HepG2 (cell line): ENCODE measurements around the gene NXT1. TPM values are rescaled to one million over a fixed set of nuclear protein-coding genes. Genes with fewer than 3 reads are reported as not detected.

Experiments used
- BRD4 ChIP-seq: sonication (generic); formaldehyde crosslinking; IDR thresholded peaks from 2 replicates; pipeline ENCODE4 v1.4.0; 2020; ENCODE audit warnings: missing genetic modification reagents
- CENPX ChIP-seq: sonication (generic); formaldehyde crosslinking; IDR thresholded peaks from 2 replicates; pipeline ENCODE4 v1.9.0; 2021; ENCODE audit warnings: mild to moderate bottlenecking, missing genetic modification reagents, moderate library complexity
- HDAC6 ChIP-seq: fragments of 200-600 bp; sonication (generic); IDR thresholded peaks from 2 replicates; pipeline ENCODE4 v1.7.0; 2017; ENCODE audit warnings: mild to moderate bottlenecking, antibody characterized with exemption, low read length, low read depth
- YY1 ChIP-seq: IDR thresholded peaks from 2 replicates; pipeline ENCODE4 v1.6.1; 2011; ENCODE audit warnings: low read length, low read depth, moderate library complexity, mild to moderate bottlenecking; ENCODE audit not compliant: insufficient read depth, insufficient replicate concordance
- ZBTB7A ChIP-seq: sonication (generic); formaldehyde crosslinking; IDR thresholded peaks from 2 replicates; pipeline ENCODE4 v1.8.0; 2022; ENCODE audit warnings: mild to moderate bottlenecking, missing genetic modification reagents
- ZIK1 ChIP-seq: sonication (generic); formaldehyde crosslinking; IDR thresholded peaks from 2 replicates; pipeline ENCODE4 v1.5.0; 2020; ENCODE audit warnings: mild to moderate bottlenecking, low read depth, missing genetic modification reagents, borderline replicate concordance
- ZNF264 ChIP-seq: sonication (generic); formaldehyde crosslinking; IDR thresholded peaks from 2 replicates; pipeline ENCODE4 v1.4.0; 2020; ENCODE audit warnings: missing genetic modification reagents
- ZNF619 ChIP-seq: sonication (generic); formaldehyde crosslinking; IDR thresholded peaks from 2 replicates; pipeline ENCODE4 v1.4.0; 2020; ENCODE audit warnings: mild to moderate bottlenecking, missing genetic modification reagents
- ZNF839 ChIP-seq: sonication (generic); formaldehyde crosslinking; IDR thresholded peaks from 2 replicates; pipeline ENCODE4 v1.4.0; 2020; ENCODE audit warnings: missing genetic modification reagents, mild to moderate bottlenecking, borderline replicate concordance
- polyA plus RNA-seq, 8 experiments: library from polyadenylated mRNA; depleted of rRNA in 3 of 8; stranded (reverse) in 7 of 8; unstranded in 1 of 8; fragments of >200 nt; fragmentation: Illumina TruSeq in 4 of 8; extraction: Trizol in 4 of 8; gene quantifications; 2 replicates each; pipeline versions ENCODE4 v1.2.1 to v1.2.3, GENCODE V29; 2011 to 2016; ENCODE audit warnings: low read depth in 4 of 8, missing spikeins in 1 of 8, mixed read lengths in 1 of 8; ENCODE audit not compliant: insufficient read depth in 1 of 8
- total RNA-seq, 5 experiments: library from RNA; depleted of rRNA; stranded (reverse); fragments of >200 nt; fragmentation: Illumina TruSeq; extraction: Trizol; gene quantifications; 2 replicates each; pipeline ENCODE4 v1.2.3, GENCODE V29; 2016; ENCODE audit warnings: low read depth in 1 of 5
- TF ChIP-seq, protein P1 (sequence below), 2 experiments: fragments of 450-650 bp in 1 of 2; sonication (generic) in 1 of 2; formaldehyde crosslinking in 1 of 2; IDR thresholded peaks; 2 replicates each; pipeline versions ENCODE4 v1.6.1 to v1.8.0; 2016 to 2022; ENCODE audit warnings: antibody characterized with exemption in 1 of 2, mild to moderate bottlenecking in 1 of 2, missing genetic modification reagents in 1 of 2
- TF ChIP-seq, protein P2 (sequence below): sonication (generic); formaldehyde crosslinking; IDR thresholded peaks from 2 replicates; pipeline ENCODE4 v1.5.1; 2020; ENCODE audit warnings: mild to moderate bottlenecking, missing genetic modification reagents, borderline replicate concordance
- TF ChIP-seq, protein P3 (sequence below): sonication (generic); formaldehyde crosslinking; IDR thresholded peaks from 2 replicates; pipeline ENCODE4 v1.5.0; 2020; ENCODE audit warnings: mild to moderate bottlenecking, missing genetic modification reagents

The NXT1 gene
- total and polyA plus RNA-seq, 2 of the 13 experiments (the other 11 are each of a cell fraction or from before 2014, with no cell fraction given) = 35.6 to 65.9 TPM

DNA sequence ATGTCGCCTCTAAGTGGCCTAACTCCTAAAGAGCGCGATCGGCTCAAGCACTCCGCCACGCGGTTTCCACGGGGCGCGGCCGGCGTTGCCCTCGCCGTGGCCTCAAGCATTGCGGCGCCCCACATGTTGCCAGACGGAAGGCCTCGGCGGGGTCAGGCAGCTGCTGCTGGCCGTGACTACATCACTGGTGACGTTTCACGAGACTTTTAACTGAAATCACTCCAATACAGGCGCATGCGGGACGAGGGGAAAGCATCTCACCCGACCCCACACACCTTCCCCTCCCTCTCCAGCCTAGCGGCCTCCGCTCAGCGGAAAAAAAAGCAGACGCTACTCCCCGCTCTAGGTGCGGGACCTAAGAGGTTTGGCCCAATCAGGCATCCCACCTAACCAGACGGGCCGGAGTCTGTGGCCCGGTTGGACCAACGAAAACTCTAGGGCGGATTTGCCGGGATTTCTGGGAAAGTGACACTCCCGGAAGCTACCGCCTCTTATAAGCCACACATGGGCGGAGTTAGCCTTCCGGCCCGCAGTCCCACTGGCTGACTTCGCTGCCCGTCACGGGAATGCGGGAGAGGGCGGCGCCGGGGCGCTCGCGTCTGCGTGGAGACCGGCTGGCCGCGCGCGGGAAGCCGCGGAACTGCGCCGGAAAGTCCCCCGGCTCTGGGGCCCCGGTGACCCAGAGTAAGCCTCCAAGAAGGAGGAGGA is at the start of gene NXT1 (continued):
- TF ChIP-seq, protein P1, sequence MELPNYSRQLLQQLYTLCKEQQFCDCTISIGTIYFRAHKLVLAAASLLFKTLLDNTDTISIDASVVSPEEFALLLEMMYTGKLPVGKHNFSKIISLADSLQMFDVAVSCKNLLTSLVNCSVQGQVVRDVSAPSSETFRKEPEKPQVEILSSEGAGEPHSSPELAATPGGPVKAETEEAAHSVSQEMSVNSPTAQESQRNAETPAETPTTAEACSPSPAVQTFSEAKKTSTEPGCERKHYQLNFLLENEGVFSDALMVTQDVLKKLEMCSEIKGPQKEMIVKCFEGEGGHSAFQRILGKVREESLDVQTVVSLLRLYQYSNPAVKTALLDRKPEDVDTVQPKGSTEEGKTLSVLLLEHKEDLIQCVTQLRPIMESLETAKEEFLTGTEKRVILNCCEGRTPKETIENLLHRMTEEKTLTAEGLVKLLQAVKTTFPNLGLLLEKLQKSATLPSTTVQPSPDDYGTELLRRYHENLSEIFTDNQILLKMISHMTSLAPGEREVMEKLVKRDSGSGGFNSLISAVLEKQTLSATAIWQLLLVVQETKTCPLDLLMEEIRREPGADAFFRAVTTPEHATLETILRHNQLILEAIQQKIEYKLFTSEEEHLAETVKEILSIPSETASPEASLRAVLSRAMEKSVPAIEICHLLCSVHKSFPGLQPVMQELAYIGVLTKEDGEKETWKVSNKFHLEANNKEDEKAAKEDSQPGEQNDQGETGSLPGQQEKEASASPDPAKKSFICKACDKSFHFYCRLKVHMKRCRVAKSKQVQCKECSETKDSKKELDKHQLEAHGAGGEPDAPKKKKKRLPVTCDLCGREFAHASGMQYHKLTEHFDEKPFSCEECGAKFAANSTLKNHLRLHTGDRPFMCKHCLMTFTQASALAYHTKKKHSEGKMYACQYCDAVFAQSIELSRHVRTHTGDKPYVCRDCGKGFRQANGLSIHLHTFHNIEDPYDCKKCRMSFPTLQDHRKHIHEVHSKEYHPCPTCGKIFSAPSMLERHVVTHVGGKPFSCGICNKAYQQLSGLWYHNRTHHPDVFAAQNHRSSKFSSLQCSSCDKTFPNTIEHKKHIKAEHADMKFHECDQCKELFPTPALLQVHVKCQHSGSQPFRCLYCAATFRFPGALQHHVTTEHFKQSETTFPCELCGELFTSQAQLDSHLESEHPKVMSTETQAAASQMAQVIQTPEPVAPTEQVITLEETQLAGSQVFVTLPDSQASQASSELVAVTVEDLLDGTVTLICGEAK (IDR thresholded peaks at IDR 0.05) = no peak; the same call in 1 of the 2 replicates
- TF ChIP-seq, protein P1 (CRISPR knock-in tag; IDR thresholded peaks at IDR 0.05) = peak; percentile 51
- TF ChIP-seq ZBTB7A (peak; percentile 90), BRD4 (peak; percentile 90), YY1 (peak; percentile 59), ZNF839 (CRISPR knock-in tag) (peak; percentile 75; the same call in 1 of the 2 replicates), HDAC6 (no peak), ZNF619 (CRISPR knock-in tag) (peak; percentile 86; the same call in 1 of the 2 replicates), ZNF264 (CRISPR knock-in tag) (peak; percentile 81), ZIK1 (peak; percentile 80; the same call in 1 of the 2 replicates), CENPX (no peak)
- TF ChIP-seq, protein P2, sequence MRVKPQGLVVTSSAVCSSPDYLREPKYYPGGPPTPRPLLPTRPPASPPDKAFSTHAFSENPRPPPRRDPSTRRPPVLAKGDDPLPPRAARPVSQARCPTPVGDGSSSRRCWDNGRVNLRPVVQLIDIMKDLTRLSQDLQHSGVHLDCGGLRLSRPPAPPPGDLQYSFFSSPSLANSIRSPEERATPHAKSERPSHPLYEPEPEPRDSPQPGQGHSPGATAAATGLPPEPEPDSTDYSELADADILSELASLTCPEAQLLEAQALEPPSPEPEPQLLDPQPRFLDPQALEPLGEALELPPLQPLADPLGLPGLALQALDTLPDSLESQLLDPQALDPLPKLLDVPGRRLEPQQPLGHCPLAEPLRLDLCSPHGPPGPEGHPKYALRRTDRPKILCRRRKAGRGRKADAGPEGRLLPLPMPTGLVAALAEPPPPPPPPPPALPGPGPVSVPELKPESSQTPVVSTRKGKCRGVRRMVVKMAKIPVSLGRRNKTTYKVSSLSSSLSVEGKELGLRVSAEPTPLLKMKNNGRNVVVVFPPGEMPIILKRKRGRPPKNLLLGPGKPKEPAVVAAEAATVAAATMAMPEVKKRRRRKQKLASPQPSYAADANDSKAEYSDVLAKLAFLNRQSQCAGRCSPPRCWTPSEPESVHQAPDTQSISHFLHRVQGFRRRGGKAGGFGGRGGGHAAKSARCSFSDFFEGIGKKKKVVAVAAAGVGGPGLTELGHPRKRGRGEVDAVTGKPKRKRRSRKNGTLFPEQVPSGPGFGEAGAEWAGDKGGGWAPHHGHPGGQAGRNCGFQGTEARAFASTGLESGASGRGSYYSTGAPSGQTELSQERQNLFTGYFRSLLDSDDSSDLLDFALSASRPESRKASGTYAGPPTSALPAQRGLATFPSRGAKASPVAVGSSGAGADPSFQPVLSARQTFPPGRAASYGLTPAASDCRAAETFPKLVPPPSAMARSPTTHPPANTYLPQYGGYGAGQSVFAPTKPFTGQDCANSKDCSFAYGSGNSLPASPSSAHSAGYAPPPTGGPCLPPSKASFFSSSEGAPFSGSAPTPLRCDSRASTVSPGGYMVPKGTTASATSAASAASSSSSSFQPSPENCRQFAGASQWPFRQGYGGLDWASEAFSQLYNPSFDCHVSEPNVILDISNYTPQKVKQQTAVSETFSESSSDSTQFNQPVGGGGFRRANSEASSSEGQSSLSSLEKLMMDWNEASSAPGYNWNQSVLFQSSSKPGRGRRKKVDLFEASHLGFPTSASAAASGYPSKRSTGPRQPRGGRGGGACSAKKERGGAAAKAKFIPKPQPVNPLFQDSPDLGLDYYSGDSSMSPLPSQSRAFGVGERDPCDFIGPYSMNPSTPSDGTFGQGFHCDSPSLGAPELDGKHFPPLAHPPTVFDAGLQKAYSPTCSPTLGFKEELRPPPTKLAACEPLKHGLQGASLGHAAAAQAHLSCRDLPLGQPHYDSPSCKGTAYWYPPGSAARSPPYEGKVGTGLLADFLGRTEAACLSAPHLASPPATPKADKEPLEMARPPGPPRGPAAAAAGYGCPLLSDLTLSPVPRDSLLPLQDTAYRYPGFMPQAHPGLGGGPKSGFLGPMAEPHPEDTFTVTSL (CRISPR knock-in tag) = peak; percentile 19; the same call in 1 of the 2 replicates
- TF ChIP-seq, protein P3, sequence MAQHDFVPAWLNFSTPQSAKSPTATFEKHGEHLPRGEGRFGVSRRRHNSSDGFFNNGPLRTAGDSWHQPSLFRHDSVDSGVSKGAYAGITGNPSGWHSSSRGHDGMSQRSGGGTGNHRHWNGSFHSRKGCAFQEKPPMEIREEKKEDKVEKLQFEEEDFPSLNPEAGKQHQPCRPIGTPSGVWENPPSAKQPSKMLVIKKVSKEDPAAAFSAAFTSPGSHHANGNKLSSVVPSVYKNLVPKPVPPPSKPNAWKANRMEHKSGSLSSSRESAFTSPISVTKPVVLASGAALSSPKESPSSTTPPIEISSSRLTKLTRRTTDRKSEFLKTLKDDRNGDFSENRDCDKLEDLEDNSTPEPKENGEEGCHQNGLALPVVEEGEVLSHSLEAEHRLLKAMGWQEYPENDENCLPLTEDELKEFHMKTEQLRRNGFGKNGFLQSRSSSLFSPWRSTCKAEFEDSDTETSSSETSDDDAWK = no peak
